Suppressor macrophage treated with lipopolysaccharide for 4 hours (primary cell): ENCODE results near the gene LHFPL5.

ENCODE experiments used
- DNase-seq: peaks from one replicate; pipeline ENCODE4 v3.0.0-alpha.2; 2020

The LHFPL5 gene

DNA sequence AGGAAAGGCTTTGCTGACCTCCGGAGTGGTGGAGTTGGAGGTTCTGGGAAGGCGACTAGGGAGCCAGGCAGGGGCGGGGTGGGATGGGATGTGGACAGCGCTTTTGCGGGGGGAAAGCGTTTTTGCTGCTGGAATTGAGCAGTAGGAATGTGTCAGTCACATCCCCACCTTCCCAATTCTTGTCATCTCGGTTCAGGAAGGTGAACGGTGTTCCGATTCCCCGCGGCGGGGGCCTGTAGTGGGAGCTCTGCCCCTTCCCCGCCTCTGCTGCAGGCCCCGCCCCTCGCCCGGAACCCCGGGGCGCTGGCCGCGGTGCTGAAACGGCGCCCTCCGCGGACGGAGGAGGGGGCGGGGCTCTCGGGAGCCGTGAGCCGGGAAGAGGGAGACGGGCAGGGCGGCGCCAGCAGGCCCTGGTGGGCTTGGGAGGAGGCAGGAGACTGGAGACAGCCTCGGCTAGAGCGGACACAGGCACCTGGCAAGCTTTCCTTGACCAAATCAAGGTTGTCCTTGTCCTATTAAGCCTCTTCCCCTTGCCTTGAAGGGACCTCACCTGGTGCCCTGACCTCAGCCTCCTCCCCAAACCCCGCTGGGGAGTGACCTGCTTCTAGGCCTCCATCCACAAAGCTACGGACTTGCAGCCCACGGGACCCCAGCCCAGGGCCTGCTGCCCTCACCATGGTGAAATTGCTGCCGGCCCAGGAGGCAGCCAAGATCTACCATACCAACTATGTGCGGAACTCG is at the start of gene LHFPL5:
Gene LHFPL5, plus strand, starts transcription at position 357 of the 741 bp plus-strand sequence. Its CDS starts 319 bp downstream, at position 676.
- peak; percentile 39 for DNase-seq

DNA sequence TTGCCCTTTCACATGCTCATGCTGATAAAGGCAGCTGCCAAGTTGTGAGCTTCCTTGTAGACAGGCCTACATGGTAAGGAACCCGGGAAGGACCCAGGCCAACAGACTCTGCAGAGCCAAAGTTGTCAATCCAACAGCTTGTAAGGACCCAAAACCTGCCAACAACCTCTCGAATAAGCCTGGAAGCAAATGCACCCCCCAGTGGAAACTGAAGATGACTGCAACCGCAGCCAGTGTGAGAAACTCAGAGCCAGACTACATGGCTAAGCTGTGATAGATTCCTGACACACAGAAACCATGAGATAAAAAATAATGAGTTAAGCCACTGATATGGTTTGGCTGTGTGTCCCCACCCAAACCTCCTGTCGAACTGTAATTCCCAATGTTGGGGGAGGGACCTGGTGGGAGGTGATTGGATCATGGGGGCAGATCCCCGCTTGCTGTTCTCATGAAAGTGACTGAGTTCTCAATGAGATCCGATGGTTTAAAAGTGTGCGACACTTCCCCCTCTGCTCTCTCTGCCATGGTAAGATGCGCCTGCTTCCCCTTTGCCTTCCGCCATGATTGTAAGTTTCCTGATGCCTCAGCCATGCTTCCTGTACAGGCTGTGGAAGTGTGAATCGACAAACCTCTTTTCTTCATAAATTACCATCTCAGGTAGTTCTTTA is 47.6 kb upstream of the LHFPL5 start:
- DNase-seq = no peak

DNA sequence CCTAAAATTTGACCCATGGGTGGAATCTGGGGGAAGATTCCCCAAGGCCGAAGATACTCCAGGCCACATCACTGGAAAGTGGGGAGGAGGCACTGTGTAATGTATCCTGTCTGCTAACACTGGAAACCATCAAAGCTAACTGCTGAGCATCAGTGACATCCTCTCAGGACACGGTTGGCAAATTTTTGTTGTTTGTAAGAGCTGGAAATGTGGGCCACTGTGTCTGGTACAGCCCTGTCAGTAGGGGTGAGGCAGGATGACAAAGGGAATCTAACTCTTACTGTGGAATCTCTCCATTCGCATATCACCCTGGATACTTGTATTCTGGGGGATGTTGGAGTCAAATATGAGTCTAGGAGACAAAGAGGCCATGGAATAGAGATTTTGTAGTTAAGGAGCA is 45.7 kb upstream of the LHFPL5 start:
- DNase-seq = no peak

DNA sequence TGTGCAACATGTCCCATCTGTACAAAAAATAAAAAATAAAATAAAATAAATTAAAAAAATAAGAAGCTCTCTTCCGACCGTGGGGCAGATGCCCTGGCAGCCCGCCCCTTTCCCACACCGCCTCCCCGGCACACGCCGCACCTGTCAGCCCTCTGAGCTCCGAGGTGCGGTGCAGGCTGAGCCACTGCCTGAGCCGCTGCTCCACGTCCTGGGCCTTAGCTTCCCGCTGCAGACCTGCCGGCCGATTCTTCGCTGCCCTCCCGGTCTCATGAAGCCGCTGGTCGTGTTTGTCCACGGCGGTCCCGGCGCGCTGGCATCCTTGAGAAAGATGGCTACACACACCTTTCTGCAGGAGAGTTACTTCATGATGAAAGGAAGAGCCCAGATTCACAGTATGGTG is 39.4 kb upstream of the LHFPL5 start:
- no peak for DNase-seq

DNA sequence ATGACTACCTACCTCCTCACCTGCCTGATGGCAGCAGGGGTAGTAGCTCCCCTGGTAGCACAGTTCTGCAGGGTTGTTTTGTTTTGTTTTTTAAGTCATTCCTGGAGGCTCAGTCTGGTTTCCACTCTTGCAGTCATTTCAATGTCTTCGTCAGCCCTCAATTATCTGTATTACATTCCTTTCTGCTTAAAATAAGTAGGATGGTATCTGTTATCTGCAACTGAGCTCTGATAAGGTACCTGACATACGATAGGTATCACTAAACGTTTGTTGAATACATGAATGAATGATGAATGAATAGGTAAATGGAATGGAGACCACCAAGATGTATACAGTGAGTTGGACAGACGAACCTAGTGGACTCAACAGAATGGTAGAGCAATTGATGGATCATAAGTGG is 35.9 kb upstream of the LHFPL5 start:
- DNase-seq = no peak

DNA sequence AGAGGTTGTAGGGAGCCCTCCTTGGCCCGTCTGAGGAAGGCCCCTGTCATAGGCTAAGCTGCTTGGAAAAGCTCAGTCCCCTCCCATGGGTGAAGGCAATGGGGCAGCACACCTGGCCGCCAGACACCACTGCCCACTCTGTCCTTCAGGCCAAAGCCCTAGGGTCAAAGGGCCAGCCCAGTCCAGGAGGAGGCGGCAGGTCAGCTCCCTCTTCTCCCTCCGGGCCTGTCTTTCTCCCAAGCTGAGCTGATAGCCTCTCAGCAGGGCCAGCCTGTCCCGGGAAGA is 33.9 kb upstream of the LHFPL5 start:
- DNase-seq = no peak

DNA sequence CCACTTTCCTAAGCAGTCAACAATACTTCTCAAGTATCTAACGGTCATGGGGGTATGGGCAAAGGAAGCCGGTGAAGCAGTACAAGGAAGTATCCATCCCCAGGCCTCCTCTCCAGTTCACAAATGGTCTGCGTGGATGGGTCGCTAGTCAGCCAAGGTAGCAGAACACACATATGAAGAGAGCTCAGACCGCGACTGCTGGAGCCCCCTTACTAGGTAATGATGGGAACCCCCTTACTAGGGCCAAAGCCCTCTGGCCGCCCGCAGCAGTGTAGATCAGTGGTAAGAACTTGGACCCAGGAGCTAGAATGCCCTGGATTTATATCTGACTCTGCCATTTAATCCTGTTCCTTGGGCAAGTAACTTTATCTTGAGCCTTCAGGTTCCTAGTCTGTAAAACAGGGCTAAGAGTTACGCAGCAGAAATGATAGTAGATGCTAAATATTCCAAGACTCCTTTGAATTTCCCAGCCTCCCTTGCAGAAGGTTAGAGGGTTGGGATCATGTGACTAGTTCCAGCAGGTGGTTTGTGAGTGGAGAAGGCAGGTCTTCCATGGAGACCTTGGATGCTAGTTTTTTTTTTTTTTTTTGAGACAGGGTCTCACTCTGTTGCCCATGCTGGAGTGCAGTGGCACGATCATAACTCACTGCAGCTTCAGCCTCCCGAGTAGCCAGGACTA is 30.9 kb upstream of the LHFPL5 start:
- no peak for DNase-seq

DNA sequence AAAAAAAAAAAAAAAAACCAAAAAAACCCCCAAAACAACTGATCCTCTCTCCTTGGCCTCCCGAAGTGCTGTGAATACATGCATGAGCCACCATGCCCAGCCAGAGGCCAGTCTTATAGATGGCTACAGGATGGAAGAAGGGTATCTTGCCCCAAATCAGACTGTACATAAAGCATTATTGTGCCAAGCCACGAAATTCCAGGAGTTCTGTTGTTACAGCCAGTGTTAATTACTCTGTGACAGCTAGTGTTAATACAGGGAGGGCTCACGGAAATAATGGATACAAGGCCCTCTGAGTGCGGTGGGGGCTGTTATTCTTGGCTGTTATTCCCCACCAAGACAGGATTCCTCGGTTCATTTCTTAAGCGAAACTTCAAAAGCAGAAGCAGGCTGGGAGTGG is 30.1 kb upstream of the LHFPL5 start:
- no peak for DNase-seq

DNA sequence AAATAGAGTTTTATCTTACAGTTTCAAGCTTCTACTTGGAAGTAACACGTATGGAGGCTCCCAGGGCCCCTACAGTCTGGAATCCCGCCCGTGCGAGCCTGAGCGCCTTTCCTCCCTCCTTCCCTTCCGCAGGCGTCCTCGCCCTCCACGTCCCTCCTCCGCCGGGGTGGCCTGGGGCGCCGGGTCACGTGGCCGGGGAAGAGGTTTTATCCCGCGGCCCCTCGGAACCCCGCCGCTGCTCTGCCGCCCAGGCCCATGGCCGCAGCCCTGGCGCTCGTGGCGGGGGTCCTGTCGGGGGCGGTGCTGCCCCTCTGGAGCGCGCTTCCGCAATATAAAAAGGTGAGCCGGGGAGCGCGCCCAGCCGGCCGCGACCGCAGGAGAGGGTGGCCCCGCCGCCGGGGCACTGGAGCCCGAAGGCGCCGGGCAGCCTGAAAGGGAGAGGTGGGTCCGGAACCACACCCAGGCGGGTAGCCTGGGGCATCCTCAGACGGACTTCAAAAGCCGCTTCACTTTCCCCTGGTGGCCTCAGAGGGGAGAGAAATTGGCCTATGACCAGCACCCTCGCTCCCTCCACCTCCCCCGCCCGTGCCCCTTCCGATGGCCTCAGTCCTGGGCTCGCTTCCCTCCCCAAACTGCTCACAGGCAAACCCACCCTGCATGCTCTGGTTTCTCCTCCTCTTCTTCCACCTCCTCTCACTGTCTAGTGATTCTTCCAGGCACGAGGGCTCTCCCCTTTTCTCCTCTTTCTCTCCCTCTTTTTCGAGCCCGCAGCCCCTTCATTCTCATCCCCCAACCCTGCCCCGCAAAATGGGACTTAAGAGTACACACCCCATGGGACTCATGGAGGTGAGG is 28.6 kb upstream of the LHFPL5 start, which contains the start of gene CLPSL2:
Gene CLPSL2, plus strand, starts transcription at position 235 of the 852 bp plus-strand sequence. Its CDS starts 21 bp downstream, at position 256.
- peak; percentile 16 for DNase-seq

DNA sequence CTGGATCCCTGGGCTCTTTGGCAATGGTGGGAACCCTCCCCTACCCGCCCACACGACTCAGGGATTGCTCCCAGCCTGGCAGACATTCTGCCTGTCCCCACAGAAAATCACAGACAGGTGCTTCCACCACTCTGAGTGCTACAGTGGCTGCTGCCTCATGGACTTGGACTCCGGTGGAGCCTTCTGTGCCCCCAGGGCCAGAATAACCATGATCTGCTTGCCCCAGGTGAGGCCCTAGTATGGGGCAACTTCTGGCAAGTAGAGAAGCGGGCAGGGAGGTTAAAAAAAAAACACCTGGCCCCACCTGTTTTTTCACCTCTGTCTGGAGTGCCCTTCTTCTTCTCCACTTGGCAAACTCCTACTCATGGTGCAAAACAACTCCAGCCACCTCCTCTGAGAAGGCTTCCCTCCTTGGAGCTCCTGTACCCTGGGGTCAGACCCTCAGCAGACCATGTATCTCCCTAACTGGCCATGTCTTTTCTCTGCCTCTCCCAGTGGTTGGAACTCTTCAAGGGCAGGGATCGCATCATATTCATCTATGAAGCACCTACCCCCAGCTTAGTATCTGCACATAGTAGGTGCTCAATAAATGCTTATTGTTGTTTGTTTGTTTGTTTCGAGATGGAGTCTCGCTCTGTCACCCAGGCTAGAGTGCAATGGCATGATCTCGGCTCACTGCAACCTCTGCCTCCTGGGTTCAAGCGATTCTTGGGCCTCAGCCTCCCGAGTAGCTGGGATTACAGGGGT is 27.6 kb upstream of the LHFPL5 start:
- no peak for DNase-seq

DNA sequence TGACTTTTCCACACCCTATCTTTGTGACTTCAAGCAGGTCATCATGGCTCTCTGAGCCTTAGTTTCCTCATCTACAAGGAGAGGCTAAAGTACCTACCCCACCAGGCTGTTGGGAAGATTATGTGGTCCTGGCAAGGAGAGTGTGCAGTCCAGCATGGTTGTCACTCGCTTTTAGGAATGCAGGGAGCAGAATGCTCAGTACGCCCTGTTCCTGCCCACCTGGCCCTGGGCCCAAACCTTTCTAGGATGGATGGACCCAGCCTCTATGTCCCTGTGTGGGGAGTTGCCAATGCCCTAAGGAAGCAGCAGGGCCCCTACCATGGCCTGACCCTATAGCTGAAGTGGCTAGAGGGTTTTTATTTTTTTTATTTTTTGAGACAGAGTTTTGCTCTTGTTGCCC is 26.7 kb upstream of the LHFPL5 start:
- no peak for DNase-seq

DNA sequence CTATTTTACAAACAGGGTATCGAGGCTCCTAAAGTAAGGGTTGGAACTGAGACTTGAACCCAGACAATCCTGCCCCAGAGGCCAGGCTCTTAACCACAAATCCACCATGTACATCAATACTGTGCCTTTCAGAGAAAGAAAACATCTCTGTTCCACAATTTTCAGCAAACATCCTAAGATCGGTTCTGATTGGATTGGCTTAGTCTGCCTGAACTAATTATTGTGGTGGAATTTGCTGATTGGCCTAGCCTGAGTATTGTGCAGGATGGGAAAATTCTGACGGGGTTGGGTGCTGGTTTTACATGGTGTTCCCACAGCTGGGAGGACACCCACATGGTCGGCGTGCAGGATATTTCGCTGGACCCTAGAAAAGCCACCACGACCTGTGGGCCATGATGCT is 24.4 kb upstream of the LHFPL5 start, which contains the start of gene CLPSL1:
Gene CLPSL1, plus strand, starts transcription at position 301 of the 400 bp plus-strand sequence. Its CDS starts 92 bp downstream, at position 393.
- no peak for DNase-seq

DNA sequence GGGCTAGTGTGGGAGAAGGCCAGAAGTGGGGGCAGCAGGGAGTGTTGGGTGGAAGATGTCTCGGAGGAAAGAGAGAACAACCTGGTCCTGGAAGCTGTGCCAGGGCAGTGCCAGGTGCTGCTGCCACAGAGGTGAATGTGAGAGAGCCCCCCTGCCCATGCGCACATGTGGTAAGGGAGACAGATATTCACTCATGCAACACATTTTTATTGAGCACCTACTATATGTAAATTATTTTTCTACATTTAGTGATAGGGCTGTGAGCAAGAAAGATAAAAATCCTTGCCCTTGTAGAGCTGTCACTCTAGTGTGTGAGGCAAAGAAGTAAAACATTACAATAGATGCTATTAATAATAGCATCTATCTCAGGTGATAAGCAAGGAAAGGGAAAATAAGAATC is 23.9 kb upstream of the LHFPL5 start:
- no peak for DNase-seq

DNA sequence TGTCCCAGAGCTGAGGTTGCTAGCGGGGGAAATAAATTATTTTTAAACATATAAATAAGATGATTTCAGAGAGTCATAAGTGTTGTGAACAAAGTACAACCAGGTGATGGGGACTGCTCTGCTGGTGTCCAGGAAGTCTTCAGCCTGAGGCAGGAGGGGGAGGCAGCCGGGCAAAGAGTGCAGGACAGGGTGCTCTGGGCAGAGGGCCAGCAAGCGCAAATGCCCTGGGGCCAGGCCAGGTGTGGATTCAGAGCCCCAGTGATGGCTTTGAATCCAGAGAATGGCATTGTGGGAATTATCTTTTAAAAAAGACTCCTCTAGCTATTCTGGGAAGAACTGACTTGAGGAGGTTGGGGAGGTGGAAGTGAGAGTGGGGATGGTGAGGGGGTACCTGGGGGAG is 22.7 kb upstream of the LHFPL5 start:
- no peak for DNase-seq

DNA sequence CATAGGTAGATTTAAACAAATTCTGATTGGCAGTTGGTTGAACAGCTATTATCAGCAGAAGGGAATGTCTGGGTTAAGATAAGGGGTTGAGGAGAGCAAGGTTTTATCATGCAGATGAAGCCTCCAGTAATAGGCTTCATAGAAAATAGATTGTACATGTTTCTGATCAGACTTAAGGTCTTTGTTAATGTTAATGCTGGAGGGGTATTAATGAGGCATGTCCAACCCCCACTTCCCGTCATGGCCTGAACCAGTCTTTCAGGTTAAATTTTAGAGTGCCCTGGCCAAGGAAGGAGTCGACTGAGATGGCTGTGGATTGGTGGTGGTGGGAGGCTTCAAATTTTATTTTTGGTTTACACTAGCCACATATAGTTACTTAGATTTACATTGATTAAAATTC is 21.0 kb upstream of the LHFPL5 start:
- DNase-seq = no peak

DNA sequence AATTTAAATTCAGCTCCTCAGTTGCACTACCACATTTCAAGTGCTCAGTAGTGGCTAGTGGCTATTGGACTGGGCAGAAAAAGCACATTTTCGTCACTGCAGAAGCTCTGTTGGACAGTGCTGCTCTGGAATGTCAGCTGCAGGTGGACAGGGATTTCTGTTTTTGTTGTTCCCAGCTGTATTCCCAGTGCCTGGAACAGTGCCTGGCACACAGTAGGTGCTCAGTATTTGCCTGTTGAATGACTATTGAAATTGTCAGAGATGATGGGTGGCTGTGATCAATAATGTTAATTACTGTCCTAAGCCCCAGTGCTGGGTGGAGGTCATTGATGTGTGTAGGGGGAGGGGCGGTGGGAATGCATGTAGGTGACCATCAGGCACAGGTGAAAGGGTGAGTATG is 18.9 kb upstream of the LHFPL5 start:
- no peak for DNase-seq

DNA sequence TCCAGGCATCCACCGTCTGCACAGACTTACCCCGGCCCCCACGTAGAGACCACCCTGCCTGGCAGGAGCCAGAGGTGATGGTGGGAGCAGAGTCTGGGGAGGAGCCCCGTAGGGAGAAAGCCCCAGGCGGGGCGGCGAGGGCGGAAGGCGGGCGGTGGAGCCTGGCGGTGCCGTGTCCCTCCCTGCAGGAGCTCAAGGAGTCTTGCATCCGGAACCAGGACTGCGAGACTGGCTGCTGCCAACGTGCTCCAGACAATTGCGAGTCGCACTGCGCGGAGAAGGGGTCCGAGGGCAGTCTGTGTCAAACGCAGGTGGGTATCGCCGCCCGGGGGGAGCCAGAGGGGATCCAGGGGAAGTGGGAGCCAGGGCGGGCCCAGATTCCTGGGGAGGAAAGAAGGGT is 18.3 kb upstream of the LHFPL5 start:
- DNase-seq = no peak

DNA sequence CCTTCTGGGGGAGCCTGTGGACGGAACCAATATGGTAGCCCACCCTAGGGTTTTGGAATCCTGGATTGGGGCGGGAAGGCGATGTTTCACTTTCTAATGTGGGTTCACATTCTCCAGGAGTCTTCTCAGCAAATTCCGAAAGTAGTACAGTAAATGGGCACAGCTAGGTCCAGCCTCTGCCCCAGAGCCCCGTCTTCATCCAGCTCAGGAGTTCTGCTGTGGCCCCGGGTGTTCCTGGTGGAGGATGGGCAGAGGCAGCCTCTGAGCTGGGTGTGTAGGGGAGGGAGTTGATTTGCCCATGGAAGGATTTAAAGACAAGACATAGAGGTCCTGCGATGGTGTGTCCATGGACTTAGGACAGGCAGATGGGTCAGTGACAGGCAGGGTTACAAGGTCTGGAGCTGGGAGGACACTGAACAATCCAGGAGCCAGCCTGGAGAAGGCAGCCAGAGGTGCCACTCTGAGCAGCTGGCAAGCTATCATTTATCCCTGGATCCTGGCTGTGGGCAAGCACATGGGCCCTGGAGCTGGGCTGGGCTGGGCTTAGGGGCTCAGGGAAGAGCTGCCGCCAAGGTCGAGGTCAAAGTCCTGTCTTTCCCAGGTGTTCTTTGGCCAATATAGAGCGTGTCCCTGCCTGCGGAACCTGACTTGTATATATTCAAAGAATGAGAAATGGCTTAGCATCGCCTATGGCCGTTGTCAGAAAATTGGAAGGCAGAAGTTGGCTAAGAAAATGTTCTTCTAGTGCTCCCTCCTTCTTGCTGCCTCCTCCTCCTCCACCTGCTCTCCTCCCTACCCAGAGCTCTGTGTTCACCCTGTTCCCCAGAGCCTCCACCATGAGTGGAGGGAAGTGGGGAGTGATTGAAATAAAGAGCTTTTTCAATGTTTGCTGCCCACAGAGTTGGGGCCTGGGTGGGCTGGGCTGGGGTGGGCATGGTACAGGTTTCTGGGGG is 17.6 kb upstream of the LHFPL5 start:
- DNase-seq = no peak

DNA sequence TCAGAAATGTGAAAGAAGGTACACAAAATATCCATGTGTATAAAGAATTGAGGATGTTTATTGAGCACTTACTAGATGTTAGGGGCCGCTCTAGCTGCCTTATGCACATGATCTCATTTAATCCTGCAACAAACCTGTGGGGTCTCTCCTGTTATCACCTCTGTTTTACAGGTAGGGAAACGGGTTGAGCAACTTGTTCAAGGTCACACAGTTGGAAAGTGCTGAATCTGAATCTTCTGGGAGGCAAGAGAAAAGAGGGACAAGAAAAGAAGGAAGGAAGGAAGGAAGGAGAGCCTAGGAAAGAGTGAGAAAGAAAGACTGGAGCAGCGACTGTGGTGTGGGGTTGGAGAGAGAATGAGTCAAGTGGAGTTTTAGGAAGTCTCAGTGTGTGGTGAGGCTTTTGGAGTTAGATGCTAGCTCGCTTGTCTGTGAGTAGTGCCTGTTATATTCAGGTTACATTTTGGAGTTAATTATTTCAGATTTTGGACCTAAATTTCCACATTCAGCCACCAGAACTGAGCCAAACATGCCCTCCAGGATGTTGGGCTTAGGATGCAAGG is 16.6 kb upstream of the LHFPL5 start:
- DNase-seq = no peak

DNA sequence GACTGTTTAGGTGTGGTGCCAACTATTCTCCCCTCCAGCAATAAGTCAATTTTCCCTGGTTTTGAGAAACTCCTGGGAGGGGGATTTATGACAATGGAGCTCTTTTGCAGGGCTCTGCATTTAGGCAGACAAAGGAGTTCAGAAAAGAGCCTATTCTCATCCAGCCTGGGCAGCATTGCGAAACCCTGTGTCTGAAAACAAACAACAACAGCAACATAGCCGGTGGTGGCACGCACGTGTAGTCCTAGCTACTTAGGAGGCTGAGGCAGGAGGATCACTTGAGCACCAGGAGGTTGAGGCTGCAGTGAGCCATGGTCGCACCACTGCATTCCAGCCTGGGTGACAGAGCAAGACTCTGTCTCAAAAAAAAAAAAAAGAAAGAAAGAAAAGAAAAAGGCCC is 14.5 kb upstream of the LHFPL5 start:
- no peak for DNase-seq
